ES-I3 (cell line): Measurements from ENCODE around the gene POLR2L.

Experiments
- H3K36me3 ChIP-seq: 2 replicates; pipeline ENCODE4 v1.6.1; 2013; ENCODE audit warnings: mild to moderate bottlenecking, low read length, control low read depth, moderate library complexity; ENCODE audit not compliant: insufficient read depth
- H3K4me1 ChIP-seq: 2 replicates; pipeline ENCODE4 v1.6.1; 2013; ENCODE audit warnings: mild to moderate bottlenecking, control low read depth, low read length; ENCODE audit not compliant: insufficient read depth
- H3K9ac ChIP-seq: 2 replicates; pipeline ENCODE4 v1.6.1; 2013; ENCODE audit warnings: low read depth, mild to moderate bottlenecking, low read length, moderate library complexity
- H3K9me3 ChIP-seq: 2 replicates; pipeline ENCODE4 v1.6.1; 2013; ENCODE audit warnings: mild to moderate bottlenecking, low read length, moderate library complexity; ENCODE audit not compliant: control insufficient read depth, insufficient read depth

The POLR2L gene

GRCh38 chr11:813456-814096, 28.8 kb downstream of the POLR2L start:
- Histone ChIP-seq H3K9me3 (no peaks in the 10 kb centered on the region), H3K36me3 (peaks cover 21% of the 10 kb centered on the region), H3K9ac (no peak overlapping the region)

GRCh38 chr11:813072-813455, 29.3 kb downstream of the POLR2L start:
- H3K9ac ChIP-seq = no peak overlapping the region
- no peaks in the 10 kb centered on the region for H3K9me3 ChIP-seq
- H3K36me3 ChIP-seq = peaks cover 21% of the 10 kb centered on the region
- H3K4me1 ChIP-seq = peaks cover 3% of the 10 kb centered on the region; the same call in 1 of the 2 replicates

More at GRCh38 chr11:813456-814096, 28.8 kb downstream of the POLR2L start:
- peaks cover 9% of the 10 kb centered on the region; the same call in 1 of the 2 replicates for H3K4me1 ChIP-seq

DNA sequence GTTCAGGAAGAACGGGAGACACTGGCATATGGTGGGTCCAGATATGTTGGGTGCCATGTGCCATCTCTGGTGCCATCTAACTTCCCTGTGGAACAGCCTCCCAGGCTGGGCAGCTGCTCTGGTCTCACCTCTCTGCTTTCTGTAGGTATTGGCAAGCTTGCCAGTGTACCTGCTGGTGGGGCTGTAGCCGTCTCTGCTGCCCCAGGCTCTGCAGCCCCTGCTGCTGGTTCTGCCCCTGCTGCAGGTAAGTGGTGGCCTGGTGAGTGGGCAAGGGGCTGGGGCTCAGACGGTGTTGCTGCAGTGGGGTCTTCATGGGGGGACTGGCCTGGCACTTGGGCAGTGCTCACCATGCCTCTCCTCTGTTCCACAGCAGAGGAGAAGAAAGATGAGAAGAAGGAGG, 29.9 kb downstream of the POLR2L start:
- H3K36me3 ChIP-seq = peaks cover 21% of the 10 kb centered on the region

DNA sequence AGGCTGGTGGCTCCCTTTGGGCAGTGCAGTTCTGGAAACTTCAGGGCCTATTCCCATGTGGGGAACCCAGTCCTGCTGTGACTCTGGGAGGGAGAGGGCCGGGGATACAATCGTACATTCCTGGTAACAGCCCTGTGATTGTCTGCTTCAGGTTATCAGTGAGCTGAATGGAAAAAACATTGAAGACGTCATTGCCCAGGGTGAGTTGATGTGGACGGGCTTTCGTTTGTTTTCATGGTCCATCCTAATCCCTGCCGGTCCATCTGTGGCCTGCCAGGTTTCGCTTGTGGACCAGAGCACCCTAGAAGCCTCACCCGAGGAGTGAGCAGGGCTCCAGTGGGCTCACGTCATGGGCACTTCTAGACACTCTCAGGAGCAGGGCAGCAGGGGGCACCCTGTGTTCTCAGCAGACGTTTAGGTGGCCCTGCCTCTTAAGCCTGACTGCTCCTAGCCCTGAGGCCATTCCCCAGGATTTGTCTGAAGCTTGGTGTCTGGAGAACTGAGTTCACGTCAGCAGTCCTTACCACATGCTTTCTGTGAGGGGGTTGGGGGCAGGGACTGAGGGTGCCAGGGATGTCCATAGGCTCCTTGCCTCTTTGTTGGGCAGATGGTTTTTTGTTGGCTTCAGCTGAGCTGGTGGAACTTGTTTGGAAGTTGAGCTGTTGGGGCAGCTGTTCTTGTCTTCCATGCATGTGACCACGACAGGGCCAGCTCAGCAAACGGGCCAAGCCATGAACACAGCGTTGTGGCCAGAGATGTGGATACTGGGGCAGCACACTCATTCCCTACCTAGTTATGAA, 30.7 kb downstream of the POLR2L start:
- peaks cover 3% of the 10 kb centered on the region; the same call in 1 of the 2 replicates for H3K4me1 ChIP-seq
- H3K9ac ChIP-seq = no peak overlapping the region
- H3K36me3 ChIP-seq = peaks cover 21% of the 10 kb centered on the region
- no peaks in the 10 kb centered on the region for H3K9me3 ChIP-seq

More for the DNA sequence above, 29.9 kb downstream of the POLR2L start:
- peaks cover 3% of the 10 kb centered on the region; the same call in 1 of the 2 replicates for H3K4me1 ChIP-seq
- no peak overlapping the region for H3K9ac ChIP-seq
- H3K9me3 ChIP-seq = no peaks in the 10 kb centered on the region

DNA sequence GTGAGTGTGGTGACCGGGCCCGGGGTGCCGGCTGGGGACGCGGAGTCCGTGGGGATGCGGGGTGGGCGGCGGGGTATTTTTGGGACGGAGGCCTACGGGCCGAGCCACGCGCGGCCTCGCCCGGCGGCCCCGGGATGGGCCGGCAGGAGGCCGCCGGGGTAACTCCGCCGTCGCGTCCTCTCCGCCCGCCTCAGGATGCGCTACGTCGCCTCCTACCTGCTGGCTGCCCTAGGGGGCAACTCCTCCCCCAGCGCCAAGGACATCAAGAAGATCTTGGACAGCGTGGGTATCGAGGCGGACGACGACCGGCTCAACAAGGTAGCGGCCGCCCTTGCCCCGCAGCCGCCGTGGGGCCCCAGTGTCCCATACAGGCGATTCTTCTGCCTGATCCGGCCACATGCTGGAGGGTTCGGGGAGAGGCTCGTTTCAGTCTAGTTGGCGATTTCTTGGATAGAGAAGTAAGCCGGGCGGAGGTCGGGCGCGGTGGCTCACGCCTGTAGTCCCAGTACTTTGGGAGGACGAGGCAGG, 32.2 kb downstream of the POLR2L start:
- no peaks in the 10 kb centered on the region for H3K4me1 ChIP-seq

DNA sequence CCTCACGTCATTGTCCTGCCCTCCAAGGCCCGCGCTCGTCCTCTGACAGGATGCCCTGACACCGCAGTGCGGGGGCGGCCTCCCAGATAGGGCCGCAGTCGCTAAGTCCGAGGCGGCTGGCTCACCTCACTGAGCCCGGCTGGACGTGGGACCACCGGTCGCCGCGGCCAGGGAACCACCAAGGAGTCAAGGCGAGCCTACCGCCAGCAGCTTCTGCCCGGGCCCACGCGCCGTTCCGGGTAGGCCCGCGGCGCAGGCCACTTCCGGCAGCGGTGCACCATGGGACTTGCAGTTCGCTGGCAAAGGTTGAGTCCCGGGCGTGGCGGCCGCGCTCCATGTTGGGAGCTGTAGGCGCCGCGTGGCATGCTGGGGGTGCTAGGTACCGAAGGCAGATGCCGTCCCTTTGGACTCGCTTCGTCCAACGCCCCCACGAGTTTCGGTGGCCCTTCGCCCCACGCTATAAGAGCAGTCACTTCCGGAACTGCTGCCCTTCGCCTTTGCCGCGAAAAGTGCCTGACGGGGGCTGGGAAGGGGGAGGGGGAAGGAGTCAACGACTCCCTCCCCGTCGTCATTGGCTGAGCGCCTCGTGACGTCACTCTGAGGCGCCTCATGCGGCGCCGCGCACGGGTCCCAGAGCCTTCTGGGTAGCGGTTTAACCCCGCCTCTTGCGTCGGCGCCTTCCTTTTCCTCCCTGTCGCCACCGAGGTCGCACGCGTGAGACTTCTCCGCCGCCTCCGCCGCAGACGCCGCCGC, 32.9 kb downstream of the POLR2L start, which contains the start of gene RPLP2:
RPLP2 (plus strand) TSS at position 681 of the 753 bp plus-strand sequence. CDS start 268 bp downstream, outside the sequence.
- peak within 1 kb of the TSS; percentile 85 for H3K9ac ChIP-seq
- H3K36me3 ChIP-seq = peaks cover 21% of the 10 kb centered on the region
- no peaks in the 10 kb centered on the region for H3K4me1 ChIP-seq
- H3K9me3 ChIP-seq = no peaks in the 10 kb centered on the region

More for the DNA sequence above, 32.2 kb downstream of the POLR2L start:
- H3K36me3 ChIP-seq = peaks cover 21% of the 10 kb centered on the region
- H3K9ac ChIP-seq = peak overlapping the region; percentile 85
- no peaks in the 10 kb centered on the region for H3K9me3 ChIP-seq

GRCh38 chr11:808427-809286, 33.7 kb downstream of the POLR2L start:
- H3K36me3 ChIP-seq = peaks cover 21% of the 10 kb centered on the region
- no peaks in the 10 kb centered on the region; the same call in 1 of the 2 replicates for H3K4me1 ChIP-seq
- peak overlapping the region; percentile 85 for H3K9ac ChIP-seq
- H3K9me3 ChIP-seq = no peaks in the 10 kb centered on the region

GRCh38 chr11:804599-804964, 37.7 kb downstream of the POLR2L start:
- H3K9me3 ChIP-seq = no peaks in the 10 kb centered on the region
- peak overlapping the region; percentile 74 for H3K9ac ChIP-seq
- peaks cover 8% of the 10 kb centered on the region for H3K36me3 ChIP-seq
- H3K4me1 ChIP-seq = no peaks in the 10 kb centered on the region; the same call in 1 of the 2 replicates

DNA sequence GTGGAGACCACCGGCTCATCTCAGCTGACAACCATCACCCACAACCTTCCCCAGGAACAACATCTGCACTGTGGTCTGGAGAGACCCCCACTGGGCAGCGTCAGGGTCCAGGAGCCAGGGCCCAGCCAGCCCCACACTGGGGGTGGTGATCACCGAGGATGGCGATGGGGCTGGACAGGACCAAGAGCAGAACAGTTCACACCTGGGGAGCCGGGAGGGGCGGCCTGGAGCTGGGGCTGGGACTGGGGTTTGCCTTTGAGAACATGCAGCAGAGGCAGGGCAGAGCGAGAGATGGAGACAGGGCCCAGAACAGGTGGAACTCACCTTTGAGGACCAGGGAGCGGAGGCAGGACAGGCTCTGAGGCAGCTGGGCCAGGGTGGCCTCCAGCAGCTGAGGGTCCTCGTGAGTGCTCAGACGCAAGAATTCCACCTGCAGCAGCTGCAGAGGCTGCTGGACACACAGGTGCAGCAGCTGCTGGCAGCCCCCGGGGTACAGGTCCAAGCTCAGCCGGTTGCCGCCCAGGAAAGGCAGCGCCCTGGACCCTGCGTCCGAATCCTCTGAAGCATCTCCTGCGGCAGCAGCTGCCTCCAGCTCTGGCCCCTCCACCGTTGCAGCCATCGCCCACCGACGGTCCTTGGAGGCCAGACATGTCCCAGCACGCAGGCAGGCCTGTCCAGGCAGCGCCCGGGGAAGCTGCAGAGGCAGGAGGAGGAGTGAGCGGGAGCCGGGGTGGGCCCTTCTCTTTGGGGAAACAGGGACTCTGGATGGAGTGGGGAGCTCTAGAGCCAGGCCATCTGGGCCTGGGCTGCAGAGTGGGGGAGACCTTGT, 38.3 kb downstream of the POLR2L start:
- Histone ChIP-seq H3K36me3 (peaks cover 8% of the 10 kb centered on the region), H3K9me3 (no peaks in the 10 kb centered on the region), H3K9ac (peak overlapping the region; percentile 74), H3K4me1 (no peaks in the 10 kb centered on the region; the same call in 1 of the 2 replicates)

GRCh38 chr11:803467-803742, 38.9 kb downstream of the POLR2L start:
- H3K9ac ChIP-seq = peak overlapping the region; percentile 74; the same call in 1 of the 2 replicates
- H3K36me3 ChIP-seq = peaks cover 8% of the 10 kb centered on the region
- no peaks in the 10 kb centered on the region; the same call in 1 of the 2 replicates for H3K4me1 ChIP-seq

DNA sequence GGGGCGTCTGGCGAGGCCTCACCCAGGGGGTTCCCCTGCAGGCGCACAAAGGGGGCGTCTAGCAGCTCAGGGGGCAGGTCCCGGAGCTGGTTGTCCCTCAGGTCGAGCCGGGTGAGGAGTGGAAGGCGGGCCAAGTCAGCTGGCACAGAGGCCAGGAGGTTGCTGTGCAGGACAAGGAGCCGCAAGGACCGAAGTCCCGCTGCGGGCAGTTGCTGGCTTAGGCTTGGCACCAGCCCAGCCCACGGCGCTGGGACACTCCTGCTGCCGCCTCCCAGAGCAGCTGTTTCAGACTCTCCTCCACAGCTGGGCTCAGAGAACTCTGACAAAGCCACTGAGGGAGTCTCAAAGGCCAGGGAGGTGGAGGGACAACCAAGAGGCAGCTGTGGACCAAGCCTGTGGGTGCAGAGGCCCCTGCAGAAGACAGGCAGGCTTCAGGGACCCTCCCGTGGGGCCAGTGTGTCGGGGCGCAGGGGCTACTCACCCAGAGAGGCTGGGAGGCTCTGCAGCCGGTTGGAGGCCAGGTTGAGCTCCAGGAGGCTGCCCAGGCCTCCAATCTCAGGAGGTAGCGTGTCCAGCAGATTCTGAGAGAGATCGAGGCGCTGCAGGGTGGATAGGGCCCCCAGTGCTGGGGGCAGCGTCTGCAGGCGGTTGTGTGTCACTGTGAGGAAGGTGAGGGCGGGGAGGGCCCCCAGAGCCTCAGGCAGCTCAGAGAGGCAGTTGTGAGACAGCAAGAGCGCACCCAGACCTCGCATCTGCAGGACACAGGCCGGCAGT, 39.4 kb downstream of the POLR2L start:
- Histone ChIP-seq H3K9ac (no peak overlapping the region), H3K4me1 (no peaks in the 10 kb centered on the region; the same call in 1 of the 2 replicates), H3K36me3 (peaks cover 8% of the 10 kb centered on the region), H3K9me3 (no peaks in the 10 kb centered on the region)

More at GRCh38 chr11:803467-803742, 38.9 kb downstream of the POLR2L start:
- H3K9me3 ChIP-seq = no peaks in the 10 kb centered on the region

GRCh38 chr11:802018-802617, 40.2 kb downstream of the POLR2L start:
- H3K9ac ChIP-seq = no peak overlapping the region
- peaks cover 8% of the 10 kb centered on the region for H3K36me3 ChIP-seq
- no peaks in the 10 kb centered on the region; the same call in 1 of the 2 replicates for H3K4me1 ChIP-seq
- H3K9me3 ChIP-seq = no peaks in the 10 kb centered on the region
